Gastroesophageal sphincter (tissue), 4 donors: ENCODE measurements around the gene PRKCD. TPM values are rescaled to one million over a fixed set of nuclear protein-coding genes. Genes with fewer than 3 reads are reported as not detected.

Source experiments
- ATAC-seq: fragments of 150-250 bp; one replicate; pipeline ENCODE4 v1.9.1; 2016; ENCODE audit warnings: mild to moderate bottlenecking, moderate library complexity
- H3K27ac ChIP-seq, 4 donors: fragments of 200-600 bp; sonication (generic) in 3 of 4; 1 replicate in 3 of 4; 2 replicates in 1 of 4; pipeline ENCODE4 v1.5.1; 2016 to 2019
- H3K27me3 ChIP-seq: fragments of 200-600 bp; sonication (generic); one replicate; pipeline ENCODE4 v1.5.1; 2019
- H3K36me3 ChIP-seq, 2 donors: fragments of 200-600 bp; sonication (generic); one replicate each; pipeline ENCODE4 v1.5.1; 2019; ENCODE audit warnings: control low read depth in 1 of 2
- H3K4me1 ChIP-seq, 3 donors: fragments of 200-600 bp; sonication (generic); 1 replicate in 2 of 3; 2 replicates in 1 of 3; pipeline ENCODE4 v1.5.1; 2016 to 2019; ENCODE audit warnings: control low read depth in 2 of 3
- H3K4me3 ChIP-seq, 2 donors: fragments of 200-600 bp; sonication (generic); one replicate each; pipeline ENCODE4 v1.5.1; 2019; ENCODE audit warnings: mild to moderate bottlenecking in 1 of 2, moderate library complexity in 1 of 2
- H3K9me3 ChIP-seq, 3 donors: fragments of 200-600 bp; sonication (generic); one replicate each; pipeline ENCODE4 v1.5.1; 2017 to 2019; ENCODE audit warnings: control low read depth in 2 of 3
- CTCF ChIP-seq, 4 experiments: fragments of 200-600 bp in 2 of 4; fragments of 450-650 bp in 2 of 4; sonication (generic) in 1 of 4; IDR thresholded peaks; one replicate each; pipeline ENCODE4 v1.5.1; 2017 to 2019; ENCODE audit warnings: antibody characterized with exemption in 4 of 4, mild to moderate bottlenecking in 2 of 4, moderate library complexity in 2 of 4
- EP300 ChIP-seq: sonication (generic); formaldehyde crosslinking; IDR thresholded peaks from one replicate; pipeline ENCODE4 v1.6.1; 2017; ENCODE audit warnings: antibody characterized with exemption, mild to moderate bottlenecking
- POLR2A ChIP-seq, 2 donors: fragments of 450-650 bp; IDR thresholded peaks; one replicate each; pipeline ENCODE4 v1.6.1; 2017; ENCODE audit warnings: antibody characterized with exemption in 2 of 2, mild to moderate bottlenecking in 2 of 2, moderate library complexity in 1 of 2
- POLR2AphosphoS5 ChIP-seq: sonication (generic); formaldehyde crosslinking; IDR thresholded peaks from one replicate; pipeline ENCODE4 v1.6.1; 2017; ENCODE audit warnings: antibody characterized with exemption
- WGBS, 2 donors: methylation state at CpG; one replicate each; pipeline ENCODE4 v1.1.5; 2018; ENCODE audit warnings: low coverage in 1 of 2; 5-methylcytosine and 5-hydroxymethylcytosine counted together
- total RNA-seq, 4 donors: library from RNA; depleted of rRNA; stranded (reverse); fragments of >200 nt; gene quantifications; one replicate each; pipeline ENCODE4 v1.1.0, GENCODE V29; 2016

PRKCD gene
- total RNA-seq, 4 donors from 2014 or later, result 5.5 to 10.1 (median 7.6) TPM

- Histone ChIP-seq H3K27me3 (no peaks in the 10 kb centered on the region), H3K27ac (no peak overlapping the region), H3K4me3 (no peak overlapping the region), H3K4me1 (no peaks in the 10 kb centered on the region), H3K36me3 (peaks cover 0 to 99% of the 10 kb centered on the region in 2 donors), H3K9me3 (no peaks in the 10 kb centered on the region)
- ATAC-seq, result no peak
- 75 to 90% methylated on average over 4 to 10 of the region's 20 CpGs for WGBS, 2 donors
- TF ChIP-seq POLR2AphosphoS5 (no peak), EP300 (no peak), CTCF (IDR thresholded peaks at IDR 0.05) (no peak), POLR2A (IDR thresholded peaks at IDR 0.05) (no peak)
These were observed 21.9 kb downstream of the PRKCD start for GRCh38 chr3:53182764-53183355.

- ATAC-seq, result no peak
- H3K27ac ChIP-seq, result no peak overlapping the region
- TF ChIP-seq CTCF (IDR thresholded peaks at IDR 0.05), result no peak
- no peak for TF ChIP-seq EP300
- TF ChIP-seq POLR2A (IDR thresholded peaks at IDR 0.05), result no peak
- TF ChIP-seq POLR2AphosphoS5, result no peak
- H3K36me3 ChIP-seq, result peaks cover 0 to 97% of the 10 kb centered on the region in 2 donors
- H3K27me3 ChIP-seq, result no peaks in the 10 kb centered on the region
- H3K4me3 ChIP-seq, result no peak overlapping the region
- no peaks in the 10 kb centered on the region for H3K4me1 ChIP-seq
- no peaks in the 10 kb centered on the region for H3K9me3 ChIP-seq
- 90% methylated on average over 3 of the region's 9 CpGs; no CpG with 5 or more reads in 1 of the 2 donors for WGBS, 2 donors
These were observed 22.5 kb downstream of the PRKCD start for GRCh38 chr3:53183514-53183913.

GRCh38 chr3:53184701-53185100 is 23.7 kb downstream of the PRKCD start:
- 88 to 91% methylated on average over 2 to 3 of the region's 7 CpGs for WGBS, 2 donors
- Histone ChIP-seq H3K4me3 (no peak overlapping the region), H3K27me3 (no peaks in the 10 kb centered on the region), H3K27ac (no peak overlapping the region), H3K36me3 (peaks cover 0 to 97% of the 10 kb centered on the region in 2 donors), H3K9me3 (no peaks in the 10 kb centered on the region), H3K4me1 (no peaks in the 10 kb centered on the region)
- no peak for ATAC-seq
- TF ChIP-seq POLR2A (IDR thresholded peaks at IDR 0.05) (no peak), CTCF (IDR thresholded peaks at IDR 0.05) (no peak), POLR2AphosphoS5 (no peak), EP300 (no peak)

GRCh38 chr3:53185761-53186465 is 24.9 kb downstream of the PRKCD start:
- ATAC-seq, result no peak
- Histone ChIP-seq H3K27ac (no peak overlapping the region), H3K9me3 (no peaks in the 10 kb centered on the region), H3K4me1 (no peaks in the 10 kb centered on the region), H3K4me3 (no peak overlapping the region), H3K27me3 (no peaks in the 10 kb centered on the region), H3K36me3 (peaks cover 0 to 97% of the 10 kb centered on the region in 2 donors)
- 80 to 100% methylated on average over 1 to 4 of the region's 20 CpGs for WGBS, 2 donors
- TF ChIP-seq CTCF (IDR thresholded peaks at IDR 0.05), result no peak
- TF ChIP-seq POLR2AphosphoS5, result no peak
- TF ChIP-seq EP300, result no peak
- no peak for TF ChIP-seq POLR2A (IDR thresholded peaks at IDR 0.05)

GRCh38 chr3:53186726-53187125 is 25.7 kb downstream of the PRKCD start:
- no CpG with 5 or more reads among the region's 9 CpGs for WGBS, 2 donors
- Histone ChIP-seq H3K27ac (no peak overlapping the region), H3K27me3 (no peaks in the 10 kb centered on the region), H3K9me3 (no peaks in the 10 kb centered on the region), H3K4me3 (no peak overlapping the region), H3K36me3 (peaks cover 0 to 97% of the 10 kb centered on the region in 2 donors), H3K4me1 (no peaks in the 10 kb centered on the region)
- TF ChIP-seq EP300 (no peak), POLR2A (IDR thresholded peaks at IDR 0.05) (no peak), CTCF (IDR thresholded peaks at IDR 0.05) (no peak), POLR2AphosphoS5 (no peak)
- ATAC-seq, result no peak
